Stomach smooth muscle (tissue), 2 donors: ENCODE measurements around the gene ZNRF3.

ENCODE experiments used
- H3K27ac ChIP-seq: one replicate; pipeline ENCODE4 v1.7.0; 2013; ENCODE audit warnings: mild to moderate bottlenecking, low read length, inconsistent platforms
- H3K27me3 ChIP-seq, 2 donors: one replicate each; pipeline ENCODE4 v1.7.0; 2013; ENCODE audit warnings: low read length in 2 of 2; ENCODE audit not compliant: insufficient read depth in 2 of 2, control insufficient read depth in 1 of 2
- H3K36me3 ChIP-seq, 2 donors: one replicate each; pipeline ENCODE4 v1.7.0; 2013; ENCODE audit warnings: low read length in 2 of 2; ENCODE audit not compliant: control insufficient read depth in 2 of 2, insufficient read depth in 2 of 2
- H3K4me1 ChIP-seq: one replicate; pipeline ENCODE4 v1.7.0; 2013; ENCODE audit warnings: low read length; ENCODE audit not compliant: control insufficient read depth, insufficient read depth
- H3K4me3 ChIP-seq, 2 donors: one replicate each; pipeline ENCODE4 v1.7.0; 2013; ENCODE audit warnings: low read length in 2 of 2
- H3K9ac ChIP-seq, 2 donors: one replicate each; pipeline ENCODE4 v1.7.0; 2013; ENCODE audit warnings: low read length in 2 of 2, mild to moderate bottlenecking in 1 of 2
- H3K9me3 ChIP-seq, 2 donors: one replicate each; pipeline ENCODE4 v1.7.0; 2013; ENCODE audit warnings: low read length in 2 of 2; ENCODE audit not compliant: control insufficient read depth in 2 of 2
- donor health status: healthy.
- donor health status: Pancreatic carcinoma.

Gene ZNRF3

DNA sequence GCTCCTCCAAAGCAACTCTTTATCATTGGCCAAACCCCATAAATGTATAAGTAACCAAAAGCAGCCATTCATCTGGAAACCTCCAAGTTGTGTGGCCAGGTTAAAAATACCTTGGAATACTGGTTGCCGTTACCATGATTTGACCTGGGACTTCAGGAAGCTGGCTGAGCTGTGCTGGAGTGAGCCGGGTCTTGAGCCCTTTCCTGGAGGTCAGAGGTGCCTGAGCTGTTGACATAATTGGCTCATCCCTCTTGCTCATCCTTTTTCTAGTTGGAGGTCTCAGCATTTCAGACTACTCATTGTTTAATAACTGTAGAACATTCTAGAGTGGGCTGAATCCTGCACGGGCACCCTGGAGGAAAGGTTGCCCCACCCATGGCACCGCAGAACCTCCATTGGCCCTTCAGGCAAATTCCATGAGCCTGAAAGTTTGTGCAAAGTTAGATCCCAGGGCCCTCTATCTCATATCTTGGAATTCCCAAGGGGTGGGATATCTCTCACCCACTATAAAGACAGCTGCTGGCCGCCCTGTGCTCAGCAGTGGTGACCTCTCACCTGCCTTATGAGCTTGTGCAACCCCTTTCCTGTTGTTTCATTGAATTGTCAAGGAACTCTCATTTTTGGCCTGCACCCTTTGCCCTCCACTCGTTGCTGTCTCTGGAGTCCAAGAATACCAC lies 101.2 kb downstream of the ZNRF3 start:
- Histone ChIP-seq H3K4me3 (no peak overlapping the region), H3K27ac (no peak overlapping the region), H3K36me3 (peaks cover 0 to 3% of the 10 kb centered on the region in 2 donors), H3K4me1 (peaks cover 13% of the 10 kb centered on the region), H3K9me3 (peaks cover 0 to 8% of the 10 kb centered on the region in 2 donors), H3K9ac (no peak overlapping the region), H3K27me3 (no peaks in the 10 kb centered on the region)

DNA sequence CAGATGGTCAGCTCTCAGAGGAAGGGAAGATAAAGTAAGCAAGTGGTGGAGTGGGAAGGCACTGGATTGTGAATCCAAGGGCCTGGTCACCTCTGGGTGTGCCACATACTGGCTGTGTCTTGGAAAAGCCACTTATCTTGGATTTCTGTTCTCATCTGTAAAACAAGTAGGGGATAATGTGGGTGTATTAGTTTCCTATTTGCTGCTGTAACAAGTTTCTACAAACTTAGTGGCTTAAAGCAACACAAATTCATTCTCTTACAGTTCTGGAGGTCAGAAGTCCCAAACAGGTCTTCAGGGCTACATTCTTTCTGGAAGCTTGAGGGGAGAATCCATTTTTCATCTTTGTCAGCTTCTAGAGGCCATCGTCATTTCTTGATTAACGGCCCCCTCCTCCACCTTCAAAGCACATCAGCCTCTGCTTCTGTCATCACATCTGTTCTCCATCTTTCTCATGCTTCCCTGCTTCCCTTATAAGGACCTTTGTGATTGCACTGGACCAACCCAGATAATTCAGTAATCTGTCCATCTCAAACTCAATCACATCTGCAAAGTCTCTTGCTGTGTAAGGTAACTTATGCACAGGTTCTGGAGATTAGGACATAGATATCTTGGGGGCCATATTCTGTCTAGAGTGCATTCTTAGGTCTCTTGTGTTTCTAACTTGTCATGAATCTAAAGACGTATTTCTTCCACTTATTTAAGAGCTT lies 102.4 kb downstream of the ZNRF3 start:
- H3K27ac ChIP-seq = no peak overlapping the region
- no peak overlapping the region for H3K9ac ChIP-seq
- H3K4me3 ChIP-seq = no peak overlapping the region
- H3K4me1 ChIP-seq = peaks cover 18% of the 10 kb centered on the region
- peaks cover 0 to 8% of the 10 kb centered on the region in 2 donors for H3K9me3 ChIP-seq
- no peaks in the 10 kb centered on the region for H3K27me3 ChIP-seq
- peaks cover 0 to 3% of the 10 kb centered on the region in 2 donors for H3K36me3 ChIP-seq

DNA sequence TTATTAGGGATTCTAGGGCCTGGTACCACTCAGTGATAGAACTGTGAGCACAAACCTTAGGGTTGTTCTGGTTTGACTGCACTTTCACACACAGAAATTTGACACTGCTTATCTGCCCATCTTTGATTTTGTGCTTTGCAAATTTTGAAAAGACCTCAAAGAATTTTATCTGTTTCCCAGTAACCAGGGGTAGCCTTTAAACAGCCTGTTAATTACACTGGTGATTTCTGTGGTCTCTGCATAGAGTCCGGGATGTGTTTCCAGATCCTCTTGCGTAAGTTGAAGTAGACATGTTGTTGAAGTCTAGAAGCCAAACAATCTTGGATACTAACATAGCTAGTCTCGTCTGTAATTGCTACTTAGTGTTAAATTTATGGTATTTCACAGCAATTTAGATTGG lies 103.0 kb downstream of the ZNRF3 start:
- Histone ChIP-seq H3K27me3 (no peaks in the 10 kb centered on the region), H3K4me3 (no peak overlapping the region), H3K36me3 (peaks cover 0 to 3% of the 10 kb centered on the region in 2 donors), H3K9ac (no peak overlapping the region), H3K4me1 (peaks cover 18% of the 10 kb centered on the region), H3K27ac (no peak overlapping the region), H3K9me3 (peaks cover 0 to 8% of the 10 kb centered on the region in 2 donors)

DNA sequence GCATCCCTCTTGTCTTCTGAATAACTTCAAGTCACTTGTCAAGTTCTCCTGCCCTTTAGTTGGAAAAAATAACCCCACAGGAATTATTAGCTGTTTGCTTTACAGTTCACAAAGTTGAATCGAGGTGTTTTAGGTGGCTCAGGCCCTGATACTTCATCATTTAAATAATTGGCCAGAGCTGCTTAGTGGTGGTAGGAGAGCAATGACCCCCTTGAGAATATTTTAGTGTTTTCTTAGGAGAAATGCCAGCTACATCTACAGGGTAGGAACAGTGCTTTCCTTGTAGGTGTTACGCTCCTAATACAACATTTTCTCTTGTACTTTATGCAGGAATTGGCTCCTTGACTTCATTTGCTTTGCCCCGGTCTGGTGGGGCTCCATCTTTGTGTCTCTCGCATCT lies 105.1 kb downstream of the ZNRF3 start:
- Histone ChIP-seq H3K4me3 (no peak overlapping the region), H3K27me3 (no peaks in the 10 kb centered on the region), H3K9ac (no peak overlapping the region), H3K9me3 (peaks cover 0 to 8% of the 10 kb centered on the region in 2 donors), H3K4me1 (peaks cover 18% of the 10 kb centered on the region), H3K36me3 (peaks cover 0 to 3% of the 10 kb centered on the region in 2 donors), H3K27ac (no peak overlapping the region)

DNA sequence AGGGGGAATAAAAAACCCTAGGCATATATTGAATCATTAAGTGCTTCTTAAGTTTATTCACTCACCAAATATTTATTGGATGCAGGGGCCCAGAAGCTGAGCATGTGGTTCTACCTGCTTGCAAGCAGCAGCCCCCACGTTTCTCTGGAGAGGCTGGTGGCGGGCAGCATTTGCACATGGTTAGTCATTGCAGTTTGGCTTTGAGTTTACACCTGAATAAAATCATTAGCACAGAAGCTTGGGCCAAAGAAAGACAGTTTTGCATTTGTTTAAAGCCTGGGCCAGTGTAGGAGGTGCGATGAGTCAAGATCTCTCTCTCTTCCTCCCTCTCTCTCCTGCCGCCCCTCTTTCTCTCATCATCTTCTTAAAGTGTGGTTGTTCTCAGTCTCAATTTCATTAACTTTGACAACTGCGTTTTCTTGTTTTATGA lies 105.7 kb downstream of the ZNRF3 start:
- Histone ChIP-seq H3K4me3 (no peak overlapping the region), H3K9ac (no peak overlapping the region), H3K27ac (no peak overlapping the region), H3K36me3 (peaks cover 0 to 3% of the 10 kb centered on the region in 2 donors), H3K4me1 (peaks cover 18% of the 10 kb centered on the region), H3K9me3 (peaks cover 0 to 8% of the 10 kb centered on the region in 2 donors), H3K27me3 (no peaks in the 10 kb centered on the region)

DNA sequence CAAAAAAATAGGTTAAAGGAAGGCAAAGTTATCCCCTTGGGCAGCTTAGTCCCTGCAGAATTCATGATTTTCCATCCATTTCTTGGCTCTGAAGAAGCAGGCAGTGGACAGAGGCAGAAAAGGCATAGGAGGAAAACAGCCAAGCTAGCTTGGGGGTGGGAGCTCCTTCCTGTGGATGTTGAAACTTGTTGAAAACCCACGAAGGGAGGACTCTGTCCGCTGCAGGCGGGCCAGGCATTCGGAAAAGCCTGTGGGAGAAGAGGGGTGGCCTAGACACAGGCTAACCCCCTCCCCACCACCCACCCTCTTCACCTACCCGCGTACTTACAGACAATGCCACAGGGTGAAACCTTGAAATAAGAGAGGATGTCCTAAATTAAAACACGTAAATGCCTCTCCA lies 106.1 kb downstream of the ZNRF3 start:
- H3K27ac ChIP-seq = no peak overlapping the region

DNA sequence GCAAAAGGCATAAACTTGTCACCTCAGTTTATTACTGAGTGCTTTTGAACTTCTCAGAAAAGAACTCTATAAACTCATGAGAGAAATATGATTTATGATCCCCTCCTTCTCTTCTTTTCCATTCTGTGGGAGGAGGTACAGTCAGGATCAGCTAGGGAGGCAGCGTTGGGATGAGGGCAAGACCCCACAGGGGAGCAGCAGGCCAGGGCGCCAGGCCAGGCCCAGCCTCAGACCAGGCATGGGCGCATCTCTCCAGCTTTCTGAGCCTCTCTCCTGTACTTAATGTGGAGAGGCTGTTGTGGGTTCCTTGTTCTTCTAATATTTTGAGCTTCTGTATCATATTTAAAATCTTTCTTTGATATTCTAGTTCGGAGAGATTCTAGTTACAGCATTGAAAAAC lies 106.5 kb downstream of the ZNRF3 start:
- Histone ChIP-seq H3K9me3 (peaks cover 0 to 8% of the 10 kb centered on the region in 2 donors), H3K4me1 (peaks cover 16% of the 10 kb centered on the region), H3K36me3 (peaks cover 0 to 3% of the 10 kb centered on the region in 2 donors), H3K27me3 (no peaks in the 10 kb centered on the region), H3K27ac (no peak overlapping the region), H3K9ac (no peak overlapping the region), H3K4me3 (no peak overlapping the region)

More for the DNA sequence above, 106.1 kb downstream of the ZNRF3 start:
- Histone ChIP-seq H3K9me3 (peaks cover 0 to 8% of the 10 kb centered on the region in 2 donors), H3K4me1 (peaks cover 18% of the 10 kb centered on the region), H3K9ac (no peak overlapping the region), H3K4me3 (no peak overlapping the region), H3K27me3 (no peaks in the 10 kb centered on the region), H3K36me3 (peaks cover 0 to 3% of the 10 kb centered on the region in 2 donors)

DNA sequence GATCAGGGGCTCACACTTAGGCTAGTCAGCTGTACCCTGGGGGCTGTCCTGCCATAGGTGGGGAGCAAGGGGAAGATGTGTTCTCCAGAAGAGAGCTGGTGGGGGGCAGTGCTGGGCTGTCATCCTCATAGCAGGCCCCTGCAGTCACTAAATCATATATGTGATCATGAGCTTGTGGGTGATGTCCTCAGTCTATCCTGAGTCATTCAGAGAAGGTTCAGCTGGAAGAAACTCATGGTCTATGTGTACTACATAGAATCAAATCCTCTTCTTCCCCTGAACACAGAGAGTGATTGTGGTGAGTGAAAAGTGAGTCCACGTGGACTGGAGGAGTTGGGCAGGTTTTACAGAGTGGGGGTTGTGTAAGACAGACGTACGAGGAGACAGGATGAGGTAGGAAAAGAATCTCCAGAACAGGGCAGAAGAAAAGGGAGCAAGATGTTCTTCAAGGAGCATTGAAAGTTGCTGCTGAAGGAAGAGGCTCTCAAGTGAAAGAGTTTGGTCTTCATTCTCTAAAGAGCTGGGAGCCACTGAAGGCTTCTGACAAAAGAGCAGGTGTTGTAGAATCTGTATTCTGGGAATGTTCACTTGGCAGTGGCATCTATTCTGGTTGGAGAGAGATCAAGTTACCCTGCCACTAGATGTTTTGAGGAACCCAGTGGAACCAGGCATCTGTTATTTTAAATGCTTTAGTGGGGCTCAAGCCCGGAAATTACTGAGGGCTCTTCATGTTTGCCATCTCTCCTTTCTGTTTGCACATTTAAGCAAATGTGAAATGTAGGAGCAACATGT lies 109.4 kb downstream of the ZNRF3 start:
- H3K4me3 ChIP-seq = no peak overlapping the region
- no peak overlapping the region for H3K27ac ChIP-seq
- no peak overlapping the region for H3K9ac ChIP-seq

DNA sequence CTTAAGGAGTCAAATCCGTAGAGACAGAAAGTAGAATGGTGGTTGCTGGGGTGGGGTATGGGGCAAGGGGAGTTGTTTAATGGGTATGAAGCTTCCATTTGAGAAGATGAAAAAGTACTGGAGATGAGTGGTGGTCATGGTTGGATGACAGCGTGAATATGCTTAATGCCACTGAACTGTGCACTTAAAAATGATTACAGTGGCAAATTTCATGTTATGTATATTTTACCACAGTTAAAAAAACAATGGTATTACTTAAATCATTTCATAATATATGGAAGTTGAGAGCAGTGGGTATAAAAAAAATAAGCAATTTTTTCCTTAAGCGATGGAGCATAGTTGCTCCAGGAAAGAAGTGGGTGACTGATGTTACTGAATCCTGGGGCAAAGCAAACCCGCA lies 111.2 kb downstream of the ZNRF3 start:
- Histone ChIP-seq H3K9me3 (no peaks in the 10 kb centered on the region), H3K27ac (no peak overlapping the region), H3K36me3 (peaks cover 0 to 2% of the 10 kb centered on the region in 2 donors), H3K4me3 (no peak overlapping the region), H3K4me1 (peaks cover 6% of the 10 kb centered on the region), H3K9ac (no peak overlapping the region), H3K27me3 (no peaks in the 10 kb centered on the region)

More for the DNA sequence above, 109.4 kb downstream of the ZNRF3 start:
- no peaks in the 10 kb centered on the region for H3K27me3 ChIP-seq
- H3K4me1 ChIP-seq = peaks cover 16% of the 10 kb centered on the region
- peaks cover 0 to 2% of the 10 kb centered on the region in 2 donors for H3K36me3 ChIP-seq
- no peaks in the 10 kb centered on the region for H3K9me3 ChIP-seq

DNA sequence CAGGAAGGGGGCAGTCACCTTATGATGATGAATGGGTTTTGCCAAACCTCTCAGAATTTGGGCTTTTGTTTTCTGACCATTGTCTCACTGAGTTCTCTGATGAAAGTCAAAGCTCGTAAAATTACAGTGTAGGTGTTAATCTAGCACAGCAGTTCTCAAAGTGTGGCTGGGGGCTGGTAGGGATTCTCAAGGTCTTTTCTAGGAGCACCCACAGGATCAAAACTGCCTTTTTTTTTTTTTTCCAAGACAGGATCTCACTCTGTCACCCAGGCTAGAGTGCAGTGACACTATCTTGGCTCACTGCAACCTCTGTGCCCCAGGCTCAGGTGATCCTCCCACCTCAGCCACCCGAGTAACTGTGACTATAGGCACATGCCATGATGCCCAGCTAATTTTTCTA lies 112.2 kb downstream of the ZNRF3 start:
- H3K4me3 ChIP-seq = no peak overlapping the region
- H3K27ac ChIP-seq = no peak overlapping the region
- H3K27me3 ChIP-seq = no peaks in the 10 kb centered on the region
- peaks cover 0 to 2% of the 10 kb centered on the region in 2 donors for H3K36me3 ChIP-seq
- H3K9ac ChIP-seq = no peak overlapping the region
- no peaks in the 10 kb centered on the region for H3K9me3 ChIP-seq
- no peaks in the 10 kb centered on the region for H3K4me1 ChIP-seq
